Mesenteric fat pad (tissue), 1 donor: ENCODE results near the gene PKHD1. TPM values are rescaled to one million over a fixed set of nuclear protein-coding genes. Genes with fewer than 3 reads are reported as not detected.
"Not testable (repeated sequence)": the region's sequence is repeated elsewhere in the genome, so short reads cannot be mapped to it uniquely, and the experiment has no call there.

Experiments
- DNase-seq: peaks from one replicate; pipeline ENCODE4 v3.0.0-alpha.2; 2020; ENCODE audit warnings: low spot score
- total RNA-seq: library from RNA; stranded (reverse); fragmentation: NEBNext Ultra II Directional; extraction: Animal tissue kit (Norgen Biotek cat#: 25700); gene quantifications from one replicate; pipeline ENCODE4 v1.2.1, GENCODE V29; 2021
- donor health status: DM: yes; HTN: yes; CAD: no.

PKHD1 gene
- total RNA-seq, 1 donor from 2014 or later: not detected

DNA sequence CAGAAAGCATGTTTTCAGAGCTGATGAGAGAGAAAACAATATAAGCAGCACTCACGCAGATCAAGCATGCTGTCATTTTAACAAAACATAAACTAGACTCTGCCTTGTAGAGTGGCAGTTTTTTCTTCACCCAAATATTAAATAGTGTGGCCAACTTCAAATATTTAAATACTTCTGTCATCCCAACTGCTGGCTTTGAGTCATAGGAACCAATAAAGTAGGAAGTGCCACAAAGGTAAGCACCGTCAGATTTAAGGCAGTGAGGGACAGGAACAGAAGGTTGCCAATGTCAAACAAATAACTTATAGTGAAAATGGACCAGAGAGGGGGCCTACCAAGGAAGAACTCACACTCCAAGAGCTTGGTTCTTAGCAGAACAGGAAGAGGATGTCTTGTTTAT, 222.2 kb downstream of the PKHD1 start:
- no peak for DNase-seq

DNA sequence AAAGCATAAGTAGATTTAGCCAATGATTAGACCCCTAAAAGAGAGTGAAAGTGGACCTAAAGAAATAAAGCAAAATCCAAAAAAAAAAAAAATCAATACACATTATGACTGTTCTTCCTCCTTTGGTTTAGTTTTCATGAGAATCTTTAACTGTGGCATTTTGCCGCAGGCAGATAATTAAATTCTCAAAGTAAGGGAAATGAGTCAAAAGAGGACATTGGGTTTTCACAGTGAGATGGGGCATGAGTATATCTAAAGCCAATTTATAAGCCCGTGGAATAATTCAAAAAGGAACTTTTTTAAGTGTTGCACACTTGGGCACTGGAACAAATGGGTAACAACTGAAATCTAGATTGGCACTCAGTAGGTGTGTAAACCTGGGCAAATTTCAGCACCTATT, 230.3 kb downstream of the PKHD1 start:
- no peak for DNase-seq

DNA sequence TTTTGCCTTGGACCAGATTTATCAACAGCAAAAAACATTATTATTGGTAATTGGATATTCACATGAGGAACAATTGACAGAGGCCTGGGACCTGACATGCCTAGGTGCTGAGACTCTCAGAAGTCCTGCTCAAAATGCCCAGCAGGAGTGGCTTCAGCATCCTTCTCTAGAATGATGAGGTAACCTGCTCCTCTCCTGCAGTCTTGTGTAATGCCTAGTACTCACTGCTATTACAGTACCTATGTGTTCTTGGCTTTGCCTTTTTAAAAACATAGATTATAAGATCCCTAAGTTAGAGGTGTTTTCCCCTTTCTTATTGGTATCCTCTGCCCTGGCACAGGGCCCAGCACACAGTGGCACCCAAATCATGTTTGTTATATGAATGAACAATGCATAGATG, 230.9 kb downstream of the PKHD1 start:
- no peak for DNase-seq

GRCh38 chr6:51855310-51856082, 231.9 kb downstream of the PKHD1 start:
- DNase-seq: no peak

- no peak for DNase-seq
These were observed 232.5 kb downstream of the PKHD1 start for GRCh38 chr6:51854876-51855275.

DNA sequence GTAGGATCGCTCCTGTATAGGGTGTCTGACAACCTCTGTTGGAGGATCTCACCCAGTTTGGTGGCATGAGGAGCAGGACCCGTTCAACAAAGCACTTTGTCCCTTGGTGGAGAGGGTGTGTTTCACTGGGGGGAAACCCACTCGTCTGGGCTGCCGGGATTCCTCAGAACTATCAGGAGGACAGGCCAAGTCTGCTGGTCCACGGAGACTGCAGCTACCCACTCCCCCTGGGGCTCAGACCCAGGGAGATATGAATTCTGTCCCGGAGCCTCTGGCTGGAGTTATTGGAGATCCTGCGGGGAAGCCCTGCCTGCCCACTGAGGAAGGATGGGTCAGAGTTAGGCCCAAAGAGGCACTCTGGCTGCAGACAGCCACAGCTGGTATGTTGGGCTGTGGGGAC, 233.1 kb downstream of the PKHD1 start:
- no peak for DNase-seq

DNA sequence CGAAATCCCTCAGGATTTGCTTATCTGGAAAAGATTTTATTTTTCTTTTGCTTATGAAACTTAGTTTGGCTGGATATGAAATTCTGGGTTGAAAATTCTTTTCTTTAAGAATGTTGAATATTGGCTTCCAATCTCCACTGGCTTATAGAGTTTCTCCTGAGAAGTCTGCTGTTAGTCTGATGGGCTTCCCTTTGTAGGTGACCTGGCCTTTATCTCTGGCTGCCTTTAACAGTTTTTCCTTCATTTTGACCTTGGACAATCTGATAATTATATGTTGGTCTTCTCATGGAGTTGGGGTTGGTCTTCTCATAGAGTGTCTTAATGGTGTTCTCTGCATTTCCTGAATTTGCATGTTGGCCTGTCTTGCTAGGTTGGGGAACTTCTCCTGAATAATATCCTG, 234.3 kb downstream of the PKHD1 start:
- not testable (repeated sequence) for DNase-seq

- DNase-seq: no peak
These were observed 240.9 kb downstream of the PKHD1 start for GRCh38 chr6:51846531-51846930.

- no peak for DNase-seq
These were observed 243.1 kb downstream of the PKHD1 start for GRCh38 chr6:51844336-51844735.

- no peak for DNase-seq
These were observed 243.9 kb downstream of the PKHD1 start for GRCh38 chr6:51843456-51844056.

DNA sequence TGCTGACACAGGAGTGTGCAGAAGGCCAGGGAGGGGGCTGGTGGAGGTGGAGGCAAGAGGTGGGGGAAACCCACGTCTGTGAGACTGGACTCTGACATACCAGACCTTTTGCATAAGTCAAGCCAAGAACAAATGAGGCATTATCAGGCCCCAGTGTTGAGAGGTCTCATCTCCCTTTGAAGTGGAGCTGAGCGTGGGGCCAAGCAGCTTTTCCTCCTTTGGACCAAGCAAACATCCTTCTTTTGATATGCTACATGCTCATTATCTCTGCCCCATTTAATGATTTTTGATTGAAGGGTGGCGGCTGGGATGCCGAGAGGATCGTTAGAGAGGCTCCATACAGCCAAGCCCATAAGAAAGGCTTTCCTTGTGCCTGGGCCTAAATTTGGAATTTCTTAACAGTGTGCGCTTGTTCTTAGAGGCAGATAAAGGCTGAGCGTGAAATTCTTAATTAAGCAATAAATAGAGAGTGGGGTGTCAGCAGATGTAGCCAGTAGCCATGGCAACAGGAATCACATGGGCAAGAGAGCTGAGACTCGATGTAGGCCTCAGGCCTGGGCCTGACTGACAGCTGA, 244.5 kb downstream of the PKHD1 start:
- no peak for DNase-seq

GRCh38 chr6:51842061-51842803, 245.2 kb downstream of the PKHD1 start:
- no peak for DNase-seq

DNA sequence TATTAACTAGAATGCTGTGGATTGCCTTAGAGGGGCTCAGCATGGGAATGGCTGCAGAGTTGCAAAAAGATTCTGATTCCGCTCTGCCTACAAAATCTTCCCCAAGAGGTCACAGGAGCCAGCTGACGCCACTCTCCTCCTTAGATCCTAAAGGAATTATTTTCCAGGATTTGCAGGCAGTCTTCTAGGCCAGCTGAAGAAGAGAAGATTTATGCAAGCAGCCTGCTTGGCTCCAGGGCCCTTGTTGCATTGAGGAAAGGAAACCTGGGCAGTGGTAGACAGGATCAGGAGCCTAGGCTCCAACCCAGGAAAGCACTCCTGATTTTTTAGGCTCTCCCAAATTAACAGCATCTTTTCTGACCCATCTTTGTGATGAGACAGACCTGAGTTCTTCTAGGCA, 245.8 kb downstream of the PKHD1 start:
- DNase-seq: no peak

DNA sequence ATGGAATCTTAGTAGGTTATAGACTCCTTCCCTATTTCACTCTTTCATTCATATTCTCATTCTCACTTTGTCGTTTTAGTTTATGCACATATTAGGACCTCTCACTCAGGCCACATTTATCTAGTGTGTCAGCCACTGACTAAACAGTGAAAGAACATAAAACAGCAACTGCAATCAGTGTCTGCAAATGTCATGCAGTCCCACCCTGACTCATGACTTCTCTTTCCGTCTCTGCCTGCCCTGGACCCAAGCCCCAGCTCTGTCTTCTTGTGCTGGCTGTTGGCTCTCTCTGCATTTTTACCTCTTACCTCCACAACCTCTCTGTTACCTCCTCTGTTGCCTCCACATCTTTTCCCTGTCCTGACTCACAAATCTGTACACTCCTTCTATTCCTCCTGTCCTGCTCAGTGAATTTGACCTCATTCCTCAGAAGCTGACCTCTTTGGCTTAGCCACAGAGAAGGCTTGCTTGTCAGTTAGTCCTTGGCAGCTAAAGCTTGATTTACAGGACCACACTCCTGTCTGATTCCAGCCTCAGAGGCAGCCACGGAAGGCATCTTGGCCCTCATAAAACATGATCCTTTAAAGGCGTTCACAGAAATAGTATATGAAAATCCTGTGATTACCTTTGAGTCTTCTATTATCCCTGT, 247.6 kb downstream of the PKHD1 start:
- DNase-seq: no peak

- DNase-seq: no peak
These were observed 256.7 kb downstream of the PKHD1 start for GRCh38 chr6:51830666-51831065.

- DNase-seq: no peak
These were observed 259.8 kb downstream of the PKHD1 start for GRCh38 chr6:51827580-51827979.

- DNase-seq: no peak
These were observed 262.5 kb downstream of the PKHD1 start for GRCh38 chr6:51824940-51825339.

GRCh38 chr6:51820555-51820954, 266.9 kb downstream of the PKHD1 start:
- DNase-seq: no peak

- no peak for DNase-seq
These were observed 268.8 kb downstream of the PKHD1 start for GRCh38 chr6:51818520-51819022.

DNA sequence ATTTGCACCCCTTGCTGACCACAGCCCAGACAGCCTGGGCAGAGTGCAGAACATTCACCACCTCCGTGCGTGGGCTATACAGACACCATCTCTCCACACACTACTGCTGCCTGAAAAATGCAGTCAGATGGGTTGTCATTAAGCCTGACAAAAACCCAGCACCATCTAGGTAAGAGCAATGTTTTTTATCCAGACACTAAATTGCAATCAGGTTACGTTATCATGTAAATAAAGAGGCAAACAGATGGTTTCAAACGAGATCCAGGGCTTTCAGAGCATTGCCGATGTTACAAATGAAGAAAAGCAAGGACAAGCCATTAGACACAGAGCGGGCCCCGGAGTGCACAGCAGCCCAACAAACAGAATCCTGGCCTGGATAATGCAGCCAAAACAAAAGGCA, 269.6 kb downstream of the PKHD1 start:
- no peak for DNase-seq

- no peak for DNase-seq
These were observed 273.0 kb downstream of the PKHD1 start for GRCh38 chr6:51814418-51814817.
